MM.1S (cell line): ENCODE measurements around the gene NCSTN.

Source experiments
- EZH2phosphoT487 ChIP-seq: fragments of 300-600 bp; sonication (generic); IDR thresholded peaks from 2 replicates; pipeline ENCODE4 v1.6.1; 2018; ENCODE audit warnings: antibody characterized with exemption, low read length
- TF ChIP-seq, protein P1 (sequence below): fragments of 300-600 bp; sonication (generic); IDR thresholded peaks from 2 replicates; pipeline ENCODE4 v1.5.1; 2016; ENCODE audit warnings: antibody characterized with exemption, low read length, mixed read lengths

DNA sequence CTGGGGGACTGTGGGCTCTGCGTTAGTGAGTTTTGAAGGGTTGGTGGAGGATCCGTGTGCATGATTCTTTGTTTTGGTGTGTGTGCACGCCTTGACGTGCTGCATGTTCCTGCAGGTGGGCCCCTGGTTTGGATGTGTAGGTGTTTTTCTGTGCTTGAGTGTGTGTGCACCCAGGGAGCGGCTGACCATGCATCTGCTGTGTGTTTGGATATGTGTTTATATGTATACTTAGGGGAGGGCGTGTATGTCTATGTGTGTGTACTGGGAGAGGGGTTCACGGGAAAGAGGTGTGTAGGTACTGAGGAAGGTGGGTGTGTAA lies 58.3 kb downstream of the NCSTN start:
- no peak for TF ChIP-seq EZH2phosphoT487
- TF ChIP-seq, protein P1, sequence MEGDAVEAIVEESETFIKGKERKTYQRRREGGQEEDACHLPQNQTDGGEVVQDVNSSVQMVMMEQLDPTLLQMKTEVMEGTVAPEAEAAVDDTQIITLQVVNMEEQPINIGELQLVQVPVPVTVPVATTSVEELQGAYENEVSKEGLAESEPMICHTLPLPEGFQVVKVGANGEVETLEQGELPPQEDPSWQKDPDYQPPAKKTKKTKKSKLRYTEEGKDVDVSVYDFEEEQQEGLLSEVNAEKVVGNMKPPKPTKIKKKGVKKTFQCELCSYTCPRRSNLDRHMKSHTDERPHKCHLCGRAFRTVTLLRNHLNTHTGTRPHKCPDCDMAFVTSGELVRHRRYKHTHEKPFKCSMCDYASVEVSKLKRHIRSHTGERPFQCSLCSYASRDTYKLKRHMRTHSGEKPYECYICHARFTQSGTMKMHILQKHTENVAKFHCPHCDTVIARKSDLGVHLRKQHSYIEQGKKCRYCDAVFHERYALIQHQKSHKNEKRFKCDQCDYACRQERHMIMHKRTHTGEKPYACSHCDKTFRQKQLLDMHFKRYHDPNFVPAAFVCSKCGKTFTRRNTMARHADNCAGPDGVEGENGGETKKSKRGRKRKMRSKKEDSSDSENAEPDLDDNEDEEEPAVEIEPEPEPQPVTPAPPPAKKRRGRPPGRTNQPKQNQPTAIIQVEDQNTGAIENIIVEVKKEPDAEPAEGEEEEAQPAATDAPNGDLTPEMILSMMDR: no peak
